K562 (cell line): ENCODE measurements around the gene RETN. TPM values are rescaled to one million over a fixed set of nuclear protein-coding genes. Genes with fewer than 3 reads are reported as not detected.
A peak's percentile ranks its signal among the peaks of the same experiment; 100 is the strongest.

Experiments used
- ATF3 ChIP-seq, 2 experiments: fragments of 450-650 bp in 1 of 2; sonication (generic) in 1 of 2; formaldehyde crosslinking in 1 of 2; IDR thresholded peaks in 1 of 2; conservative IDR thresholded peaks in 1 of 2; 2 replicates each; pipeline versions ENCODE4 v1.6.1 to v1.8.1; 2016 to 2023; ENCODE audit warnings: mild to moderate bottlenecking in 2 of 2, moderate library complexity in 2 of 2, inconsistent platforms in 1 of 2, missing genetic modification reagents in 1 of 2
- CXXC5 ChIP-seq: fragments of 250-450 bp; sonication (Bioruptor Pico); IDR thresholded peaks from 2 replicates; pipeline ENCODE4 v1.8.0; 2022; ENCODE audit warnings: inconsistent platforms, mild to moderate bottlenecking, moderate library complexity
- HBP1 ChIP-seq: fragments of 450-650 bp; formaldehyde crosslinking; IDR thresholded peaks from 2 replicates; pipeline ENCODE4 v1.4.0; 2022; ENCODE audit warnings: missing genetic modification characterization
- HDGF ChIP-seq: fragments of 450-650 bp; IDR thresholded peaks from 2 replicates; pipeline ENCODE4 v1.6.1; 2016
- NBN ChIP-seq: fragments of 450-650 bp; IDR thresholded peaks from 2 replicates; pipeline ENCODE4 v1.6.1; 2016; ENCODE audit warnings: low read depth, mild to moderate bottlenecking
- RAD21 ChIP-seq, 2 experiments: fragments of 250-450 bp in 1 of 2; fragments of 450-650 bp in 1 of 2; sonication (Bioruptor Pico) in 1 of 2; formaldehyde crosslinking in 1 of 2; IDR thresholded peaks in 1 of 2; conservative IDR thresholded peaks in 1 of 2; 2 replicates each; pipeline versions ENCODE4 v1.4.0 to v1.8.0; 2020 to 2022; ENCODE audit warnings: mild to moderate bottlenecking in 2 of 2, moderate library complexity in 1 of 2
- RBM17 ChIP-seq: fragments of 200-400 bp; formaldehyde crosslinking; IDR thresholded peaks from 2 replicates; pipeline ENCODE4 v1.6.1; 2017; ENCODE audit warnings: low read depth, mild to moderate bottlenecking, low read length, borderline replicate concordance
- REST ChIP-seq, 2 experiments: fragments of 450-650 bp; formaldehyde crosslinking in 1 of 2; IDR thresholded peaks; 2 replicates each; pipeline versions ENCODE4 v1.4.0 to v1.6.1; 2014 to 2020; ENCODE audit warnings: mild to moderate bottlenecking in 2 of 2, borderline replicate concordance in 1 of 2, low read depth in 1 of 2
- SAP30 ChIP-seq: fragments of 200-600 bp; sonication (generic); IDR thresholded peaks from 2 replicates; pipeline ENCODE4 v1.6.1; 2012; ENCODE audit warnings: borderline replicate concordance, low read depth, mild to moderate bottlenecking, moderate library complexity, low read length, control low read depth, inconsistent platforms; ENCODE audit not compliant: insufficient read depth, poor library complexity, severe bottlenecking
- ZFP36 ChIP-seq: fragments of 150-350 bp; IDR thresholded peaks from 2 replicates; pipeline ENCODE4 v1.6.1; 2018; ENCODE audit warnings: low read length, low read depth; ENCODE audit not compliant: partially characterized antibody
- ZNF146 ChIP-seq: IDR thresholded peaks from one replicate; pipeline ENCODE4 v1.6.1; 2018; ENCODE audit warnings: missing compliant biosample characterization; ENCODE audit not compliant: unreplicated experiment
- ZNF830 ChIP-seq: fragments of 250-450 bp; sonication (Bioruptor Pico); IDR thresholded peaks from 2 replicates; pipeline ENCODE4 v1.5.0; 2021; ENCODE audit warnings: mild to moderate bottlenecking
- polyA plus RNA-seq, 8 experiments: library from polyadenylated mRNA; depleted of rRNA in 4 of 8; stranded (reverse) in 5 of 8; unstranded in 3 of 8; fragments of >200 nt; fragmentation: Nextera tagmentation in 2 of 8; fragmentation: Illumina TruSeq in 1 of 8; extraction: Ambion mirVana in 2 of 8; extraction: Trizol in 1 of 8; gene quantifications; 2 replicates each; pipeline versions ENCODE4 v1.2.1 to v1.2.3, GENCODE V29; 2011 to 2014; ENCODE audit warnings: inconsistent platforms in 1 of 8, missing spikeins in 1 of 8
- total RNA-seq, 7 experiments: library from RNA; depleted of rRNA in 6 of 7; stranded (reverse); fragments of >200 nt in 6 of 7; fragmentation: Illumina TruSeq in 2 of 7; extraction: Trizol in 2 of 7; gene quantifications; 2 replicates each; pipeline versions ENCODE4 v1.2.1 to v1.2.3, GENCODE V29; 2011 to 2021; ENCODE audit warnings: low replicate concordance in 1 of 7
- TF ChIP-seq, protein P1 (sequence below): fragments of 200-400 bp; formaldehyde crosslinking; IDR thresholded peaks from 2 replicates; pipeline ENCODE4 v1.6.1; 2017; ENCODE audit warnings: mild to moderate bottlenecking, low read depth, low read length, moderate library complexity

RETN gene
- total and polyA plus RNA-seq, 9 of the 15 experiments (the other 6 are each of a cell fraction or from before 2014, with no cell fraction given) = not detected

DNA sequence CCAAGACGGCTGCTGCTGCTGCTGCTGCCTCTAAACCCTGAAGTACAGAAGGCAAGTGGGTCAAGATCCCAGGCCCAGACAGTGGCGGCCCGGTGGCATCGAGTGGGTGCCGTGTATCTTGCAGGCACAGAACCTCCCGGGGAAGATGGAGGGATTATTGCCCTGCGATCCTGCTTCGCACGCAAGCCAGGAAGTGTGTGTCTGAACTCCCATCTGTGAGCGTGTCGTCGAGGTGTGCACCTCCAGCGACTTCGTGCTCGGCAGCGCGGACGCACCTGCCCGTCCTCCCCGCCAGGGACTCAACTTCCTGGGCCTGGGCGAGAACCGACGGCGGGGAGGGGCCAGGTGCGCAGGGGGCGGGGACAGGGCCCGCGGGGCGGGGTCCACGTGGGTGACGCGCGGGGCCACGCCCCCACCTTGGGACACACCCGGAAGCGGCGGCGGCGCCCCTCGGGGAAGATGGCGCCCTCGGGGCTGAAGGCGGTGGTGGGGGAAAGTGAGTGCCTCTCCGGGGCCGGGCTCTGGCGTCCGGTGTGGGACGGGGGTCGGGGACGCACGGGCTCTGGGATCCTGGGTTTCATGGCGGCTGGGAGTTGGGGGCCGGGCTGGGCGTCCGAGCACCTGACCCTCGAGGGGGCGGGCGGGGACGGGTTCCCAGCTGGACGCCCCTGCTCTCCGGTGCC, 32.0 kb upstream of the RETN start, which contains the start of gene STXBP2 (continued):
- no peak for TF ChIP-seq HBP1 (CRISPR knock-in tag)
- TF ChIP-seq, protein P1, sequence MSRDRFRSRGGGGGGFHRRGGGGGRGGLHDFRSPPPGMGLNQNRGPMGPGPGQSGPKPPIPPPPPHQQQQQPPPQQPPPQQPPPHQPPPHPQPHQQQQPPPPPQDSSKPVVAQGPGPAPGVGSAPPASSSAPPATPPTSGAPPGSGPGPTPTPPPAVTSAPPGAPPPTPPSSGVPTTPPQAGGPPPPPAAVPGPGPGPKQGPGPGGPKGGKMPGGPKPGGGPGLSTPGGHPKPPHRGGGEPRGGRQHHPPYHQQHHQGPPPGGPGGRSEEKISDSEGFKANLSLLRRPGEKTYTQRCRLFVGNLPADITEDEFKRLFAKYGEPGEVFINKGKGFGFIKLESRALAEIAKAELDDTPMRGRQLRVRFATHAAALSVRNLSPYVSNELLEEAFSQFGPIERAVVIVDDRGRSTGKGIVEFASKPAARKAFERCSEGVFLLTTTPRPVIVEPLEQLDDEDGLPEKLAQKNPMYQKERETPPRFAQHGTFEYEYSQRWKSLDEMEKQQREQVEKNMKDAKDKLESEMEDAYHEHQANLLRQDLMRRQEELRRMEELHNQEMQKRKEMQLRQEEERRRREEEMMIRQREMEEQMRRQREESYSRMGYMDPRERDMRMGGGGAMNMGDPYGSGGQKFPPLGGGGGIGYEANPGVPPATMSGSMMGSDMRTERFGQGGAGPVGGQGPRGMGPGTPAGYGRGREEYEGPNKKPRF = no peak
- TF ChIP-seq RBM17 = no peak
- no peak for TF ChIP-seq HDGF
- TF ChIP-seq NBN = no peak
- TF ChIP-seq ZNF146 (CRISPR knock-in tag) = no peak
- no peak for TF ChIP-seq ATF3 (IDR thresholded peaks at IDR 0.05)
- TF ChIP-seq ATF3 (CRISPR knock-in tag; conservative IDR thresholded peaks at IDR 0.05) = no peak
- no peak for TF ChIP-seq ZFP36
- no peak for TF ChIP-seq RAD21 (CRISPR knock-in tag; conservative IDR thresholded peaks at IDR 0.05 in 1 of 2, IDR thresholded peaks at IDR 0.05 in 1 of 2)
- TF ChIP-seq REST (IDR thresholded peaks at IDR 0.05; ENCODE audit: borderline replicate concordance) = no peak
- TF ChIP-seq REST (CRISPR knock-in tag; IDR thresholded peaks at IDR 0.05; ENCODE audit: low read depth) = no peak
- TF ChIP-seq ZNF830 (CRISPR knock-in tag) = no peak
- TF ChIP-seq CXXC5 = peak; percentile 72
- no peak for TF ChIP-seq SAP30
